HepG2 (cell line): ENCODE results near the gene WDR45B. TPM values are rescaled to one million over a fixed set of nuclear protein-coding genes. Genes with fewer than 3 reads are reported as not detected.

Experiments used
- ATAC-seq: fragments of 200-7000 bp; cut with Tn5 transposase; 3 replicates; pipeline ENCODE4 v1.9.1; 2020; ENCODE audit warnings: mild to moderate bottlenecking, moderate library complexity
- BruUV-seq: library from RNA; stranded (reverse); fragments of 400-500 nt; replicated peaks from 2 replicates; lab custom pipeline; 2021; lab: Mats Ljungman, UMichigan
- CTCF ChIA-PET: fragments of 300-600 bp; formaldehyde crosslinking; extraction: SDS; loops from one replicate; lab custom pipeline; 2021; ENCODE audit warnings: low total read pairs, inconsistent platforms, low intra/inter-chr PET ratio; lab: Yijun Ruan, JAX
- POLR2A ChIA-PET: fragments of 350-600 bp; sonication (Branson Sonifier 250); formaldehyde crosslinking; loops from one replicate; lab custom pipeline; 2020; ENCODE audit warnings: antibody characterized with exemption, inconsistent platforms; lab: Yijun Ruan, JAX
- DNase-seq: peaks from one replicate; pipeline ENCODE4 v3.0.0-alpha.2; 2015; ENCODE audit warnings: low spot score
- FAIRE-seq: peaks from 3 replicates; lab custom pipeline; 2011; peaks lifted over from hg19 to GRCh38; lab: Jason Lieb, UNC
- H2AFZ ChIP-seq: one replicate; pipeline ENCODE4 v1.6.1; 2011; ENCODE audit warnings: low read length, inconsistent platforms
- H3K27ac ChIP-seq: fragments of 300-600 bp; 3 replicates; pipeline ENCODE4 v1.8.0; 2011; ENCODE audit warnings: mixed run types, mild to moderate bottlenecking, mixed read lengths, low read length, inconsistent platforms; ENCODE audit not compliant: insufficient read depth; ENCODE audit errors: extremely low read length
- H3K27me3 ChIP-seq, 2 experiments: fragments of 200-600 bp in 1 of 2; 2 replicates in 1 of 2; 3 replicates in 1 of 2; pipeline versions ENCODE4 v1.6.0 to v1.8.0; 2011; ENCODE audit warnings: low read length in 2 of 2, mild to moderate bottlenecking in 2 of 2, moderate library complexity in 2 of 2, inconsistent platforms in 1 of 2; ENCODE audit not compliant: insufficient read depth in 2 of 2, control insufficient read depth in 1 of 2
- H3K36me3 ChIP-seq, 2 experiments: fragments of 200-600 bp in 1 of 2; replicated peaks in 1 of 2; 2 replicates in 1 of 2; 3 replicates in 1 of 2; pipeline versions ENCODE4 v1.5.1 to v1.8.0; 2011; ENCODE audit warnings: low read length in 2 of 2, inconsistent platforms in 1 of 2; ENCODE audit not compliant: insufficient read depth in 2 of 2, control insufficient read depth in 1 of 2
- H3K4me1 ChIP-seq: 2 replicates; pipeline ENCODE4 v1.5.1; 2012; ENCODE audit warnings: low read length, inconsistent platforms; ENCODE audit not compliant: insufficient read depth
- H3K4me2 ChIP-seq: 2 replicates; pipeline ENCODE4 v1.6.0; 2011; ENCODE audit warnings: low read depth, low read length, inconsistent platforms
- H3K4me3 ChIP-seq, 3 experiments: fragments of 200-600 bp in 1 of 3; sonication (generic), shearing (Covaris generic) in 1 of 3; replicated peaks in 1 of 3; 2 replicates each; pipeline ENCODE4 v1.5.1; 2011 to 2016; ENCODE audit warnings: low read length in 3 of 3, inconsistent platforms in 2 of 3, low read depth in 2 of 3, mild to moderate bottlenecking in 2 of 3, control low read depth in 1 of 3, mixed read lengths in 1 of 3; ENCODE audit not compliant: insufficient read depth in 1 of 3
- H3K79me2 ChIP-seq: one replicate; pipeline ENCODE4 v1.6.1; 2011; ENCODE audit warnings: low read length, inconsistent platforms; ENCODE audit not compliant: insufficient read depth
- H3K9ac ChIP-seq: 2 replicates; pipeline ENCODE4 v1.6.0; 2011; ENCODE audit warnings: mild to moderate bottlenecking, low read depth, low read length, inconsistent platforms; ENCODE audit not compliant: insufficient read depth
- H3K9me3 ChIP-seq: 2 replicates; pipeline ENCODE4 v1.5.1; 2012; ENCODE audit warnings: mild to moderate bottlenecking, low read length
- H4K20me1 ChIP-seq: 2 replicates; pipeline ENCODE4 v1.6.0; 2011; ENCODE audit warnings: inconsistent platforms, mild to moderate bottlenecking, low read length, moderate library complexity; ENCODE audit not compliant: insufficient read depth
- E2F2 ChIP-seq: sonication (generic); formaldehyde crosslinking; IDR thresholded peaks from 2 replicates; pipeline ENCODE4 v1.4.0; 2020; ENCODE audit warnings: missing genetic modification reagents, borderline replicate concordance
- FOXA1 ChIP-seq, 2 experiments: fragments of 450-650 bp in 1 of 2; sonication (generic) in 1 of 2; formaldehyde crosslinking in 1 of 2; IDR thresholded peaks; 2 replicates each; pipeline versions ENCODE4 v1.4.0 to v1.6.1; 2016 to 2020; ENCODE audit warnings: missing genetic modification reagents in 1 of 2
- HDAC1 ChIP-seq: sonication (generic); formaldehyde crosslinking; IDR thresholded peaks from 2 replicates; pipeline ENCODE4 v1.5.1; 2020; ENCODE audit warnings: mild to moderate bottlenecking, missing genetic modification reagents
- KDM5A ChIP-seq: fragments of 200-600 bp; sonication (generic); IDR thresholded peaks from 2 replicates; pipeline ENCODE4 v1.7.0; 2018; ENCODE audit warnings: antibody characterized with exemption, mild to moderate bottlenecking, low read length, borderline replicate concordance
- MLLT10 ChIP-seq: sonication (generic); formaldehyde crosslinking; IDR thresholded peaks from 2 replicates; pipeline ENCODE4 v1.4.0; 2020; ENCODE audit warnings: missing genetic modification reagents
- PBX2 ChIP-seq: IDR thresholded peaks from 2 replicates; pipeline ENCODE4 v1.6.1; 2016; ENCODE audit warnings: control low read depth
- PHF20 ChIP-seq: sonication (generic); formaldehyde crosslinking; IDR thresholded peaks from 2 replicates; pipeline ENCODE4 v1.5.0; 2020; ENCODE audit warnings: mild to moderate bottlenecking, missing genetic modification reagents
- PTBP1 ChIP-seq: fragments of 200-400 bp; formaldehyde crosslinking; IDR thresholded peaks from 2 replicates; pipeline ENCODE4 v1.6.1; 2018; ENCODE audit warnings: low read length, low read depth; ENCODE audit not compliant: poor library complexity, severe bottlenecking
- RBM22 ChIP-seq: fragments of 200-400 bp; formaldehyde crosslinking; optimal IDR thresholded peaks from 2 replicates; pipeline ENCODE3; 2017; ENCODE audit warnings: mild to moderate bottlenecking, low read length, moderate library complexity
- TOPORS ChIP-seq: sonication (generic); formaldehyde crosslinking; IDR thresholded peaks from 2 replicates; pipeline ENCODE4 v1.8.0; 2023; ENCODE audit warnings: mild to moderate bottlenecking, missing genetic modification reagents
- ZNF652 ChIP-seq: IDR thresholded peaks from 2 replicates; pipeline ENCODE4 v1.6.1; 2016; ENCODE audit warnings: low read depth, borderline replicate concordance
- ZNF740 ChIP-seq: sonication (generic); formaldehyde crosslinking; IDR thresholded peaks from 2 replicates; pipeline ENCODE4 v1.4.0; 2020; ENCODE audit warnings: missing genetic modification reagents
- ZNF781 ChIP-seq: sonication (generic); formaldehyde crosslinking; IDR thresholded peaks from 2 replicates; pipeline ENCODE4 v1.5.1; 2020; ENCODE audit warnings: borderline replicate concordance, mild to moderate bottlenecking, missing genetic modification reagents; ENCODE audit errors: not compliant biosample characterization
- ZNF800 ChIP-seq: sonication (generic); formaldehyde crosslinking; IDR thresholded peaks from 2 replicates; pipeline ENCODE4 v1.4.0; 2020; ENCODE audit warnings: missing genetic modification reagents
- WGBS: methylation state at CpG from one replicate; pipeline ENCODE4 v1.1.6; 2017; ENCODE audit warnings: low lambda C conversion rate; 5-methylcytosine and 5-hydroxymethylcytosine counted together
- in situ Hi-C: cut with HindIII; loops from 2 replicates; pipeline ENCODE4 v1.10.0; 2017; ENCODE audit warnings: low pct_unique_long_range_greater_than_20kb; ENCODE audit not compliant: extremely low pct_ligation_motif_present
- intact Hi-C: fragments of 100-400 bp; cut with micrococcal nuclease; formaldehyde crosslinking; loops from one replicate; pipeline ENCODE4 v1.10.0; 2022; ENCODE audit not compliant: unreplicated experiment
- polyA plus RNA-seq, 8 experiments: library from polyadenylated mRNA; depleted of rRNA in 3 of 8; stranded (reverse) in 7 of 8; unstranded in 1 of 8; fragments of >200 nt; fragmentation: Illumina TruSeq in 4 of 8; extraction: Trizol in 4 of 8; gene quantifications; 2 replicates each; pipeline versions ENCODE4 v1.2.1 to v1.2.3, GENCODE V29; 2011 to 2016; ENCODE audit warnings: low read depth in 4 of 8, missing spikeins in 1 of 8, mixed read lengths in 1 of 8; ENCODE audit not compliant: insufficient read depth in 1 of 8
- total RNA-seq, 5 experiments: library from RNA; depleted of rRNA; stranded (reverse); fragments of >200 nt; fragmentation: Illumina TruSeq; extraction: Trizol; gene quantifications; 2 replicates each; pipeline ENCODE4 v1.2.3, GENCODE V29; 2016; ENCODE audit warnings: low read depth in 1 of 5

WDR45B gene
- total and polyA plus RNA-seq, 2 of the 13 experiments (the other 11 are each of a cell fraction or from before 2014, with no cell fraction given), result 86.2 to 155 TPM

- H3K9ac ChIP-seq, result no peak overlapping the region
- no peak overlapping the region for H3K27ac ChIP-seq
- H3K4me1 ChIP-seq, result no peaks in the 10 kb centered on the region
- ATAC-seq (no peak), FAIRE-seq (no peak)
- peaks cover 6% of the 10 kb centered on the region for H3K79me2 ChIP-seq
- peaks cover 5% of the 10 kb centered on the region; the same call in 1 of the 2 replicates for H4K20me1 ChIP-seq
- 96% methylated on average over 15 of the region's 15 CpGs for WGBS
- H3K27me3 ChIP-seq, result no peaks in the 10 kb centered on the region
- BruUV-seq, result no TSS peak
- no peaks in the 10 kb centered on the region for H3K9me3 ChIP-seq
- CTCF ChIA-PET, result no interaction called here
- no peak overlapping the region for H3K4me2 ChIP-seq
- intact Hi-C loops, result no loop called here
- TF ChIP-seq RBM22 (peak; percentile 64), PBX2 (no peak)
- TF ChIP-seq, all 625 proteins: peak for 1
- in situ Hi-C loops, result no loop called here
- Histone ChIP-seq H3K4me3 (no peak overlapping the region), H2AFZ (no peak overlapping the region), H3K36me3 (peaks cover 39 to 88% of the 10 kb centered on the region in 2 experiments)
- DNase-seq, result no peak
- POLR2A ChIA-PET, result interaction anchor here (0.7 kb wide), 1 partner anchor 120 kb away, joined by 3 read pairs; no protein-coding TSS in a partner anchor
Observed at GRCh38 chr17:82623707-82624106, 24.5 kb downstream of the WDR45B start.

- H3K36me3 ChIP-seq, result peaks cover 40 to 87% of the 10 kb centered on the region in 2 experiments
- H3K9ac ChIP-seq, result no peak overlapping the region
- H2AFZ ChIP-seq, result no peak overlapping the region
- H3K4me3 ChIP-seq, result no peak overlapping the region
- H4K20me1 ChIP-seq, result peaks cover 5% of the 10 kb centered on the region; the same call in 1 of the 2 replicates
- no TSS peak for BruUV-seq
- H3K4me2 ChIP-seq, result no peak overlapping the region
- H3K27me3 ChIP-seq, result no peaks in the 10 kb centered on the region
- ChIA-PET POLR2A (interaction anchor here (0.6 kb wide), 1 partner anchor 9 kb away, joined by 3 read pairs; no protein-coding TSS in a partner anchor), CTCF (no interaction called here)
- 97% methylated on average over 9 of the region's 10 CpGs for WGBS
- H3K27ac ChIP-seq, result no peak overlapping the region
- H3K4me1 ChIP-seq, result no peaks in the 10 kb centered on the region
- H3K9me3 ChIP-seq, result no peaks in the 10 kb centered on the region
- in situ Hi-C loops (no loop called here), intact Hi-C loops (no loop called here)
- FAIRE-seq (no peak), DNase-seq (no peak), ATAC-seq (no peak)
- H3K79me2 ChIP-seq, result no peaks in the 10 kb centered on the region
- TF ChIP-seq PTBP1 (no peak), MLLT10 (no peak), ZNF740 (CRISPR knock-in tag) (no peak), PHF20 (no peak), ZNF781 (CRISPR knock-in tag) (no peak), TOPORS (no peak), ZNF800 (no peak), HDAC1 (no peak), FOXA1 (IDR thresholded peaks at IDR 0.05) (no peak), FOXA1 (CRISPR knock-in tag; IDR thresholded peaks at IDR 0.05) (no peak), KDM5A (no peak), E2F2 (CRISPR knock-in tag) (no peak), ZNF652 (CRISPR knock-in tag) (no peak)
Observed at GRCh38 chr17:82619641-82620040, 28.6 kb downstream of the WDR45B start.
